HepG2 (cell line): ENCODE measurements around the gene TTC4. TPM values are rescaled to one million over a fixed set of nuclear protein-coding genes. Genes with fewer than 3 reads are reported as not detected.

Experiments used
- ATAC-seq: fragments of 200-7000 bp; cut with Tn5 transposase; 3 replicates; pipeline ENCODE4 v1.9.1; 2020; ENCODE audit warnings: mild to moderate bottlenecking, moderate library complexity
- BruUV-seq: library from RNA; stranded (reverse); fragments of 400-500 nt; replicated peaks from 2 replicates; lab custom pipeline; 2021; lab: Mats Ljungman, UMichigan
- CTCF ChIA-PET: fragments of 300-600 bp; formaldehyde crosslinking; extraction: SDS; loops from one replicate; lab custom pipeline; 2021; ENCODE audit warnings: low total read pairs, inconsistent platforms, low intra/inter-chr PET ratio; lab: Yijun Ruan, JAX
- POLR2A ChIA-PET: fragments of 350-600 bp; sonication (Branson Sonifier 250); formaldehyde crosslinking; loops from one replicate; lab custom pipeline; 2020; ENCODE audit warnings: antibody characterized with exemption, inconsistent platforms; lab: Yijun Ruan, JAX
- DNase-seq: peaks from one replicate; pipeline ENCODE4 v3.0.0-alpha.2; 2015; ENCODE audit warnings: low spot score
- FAIRE-seq: peaks from 3 replicates; lab custom pipeline; 2011; peaks lifted over from hg19 to GRCh38; lab: Jason Lieb, UNC
- H2AFZ ChIP-seq: one replicate; pipeline ENCODE4 v1.6.1; 2011; ENCODE audit warnings: low read length, inconsistent platforms
- H3K27ac ChIP-seq: fragments of 300-600 bp; 3 replicates; pipeline ENCODE4 v1.8.0; 2011; ENCODE audit warnings: mixed run types, mild to moderate bottlenecking, mixed read lengths, low read length, inconsistent platforms; ENCODE audit not compliant: insufficient read depth; ENCODE audit errors: extremely low read length
- H3K27me3 ChIP-seq, 2 experiments: fragments of 200-600 bp in 1 of 2; 2 replicates in 1 of 2; 3 replicates in 1 of 2; pipeline versions ENCODE4 v1.6.0 to v1.8.0; 2011; ENCODE audit warnings: low read length in 2 of 2, mild to moderate bottlenecking in 2 of 2, moderate library complexity in 2 of 2, inconsistent platforms in 1 of 2; ENCODE audit not compliant: insufficient read depth in 2 of 2, control insufficient read depth in 1 of 2
- H3K36me3 ChIP-seq, 2 experiments: fragments of 200-600 bp in 1 of 2; replicated peaks in 1 of 2; 2 replicates in 1 of 2; 3 replicates in 1 of 2; pipeline versions ENCODE4 v1.5.1 to v1.8.0; 2011; ENCODE audit warnings: low read length in 2 of 2, inconsistent platforms in 1 of 2; ENCODE audit not compliant: insufficient read depth in 2 of 2, control insufficient read depth in 1 of 2
- H3K4me1 ChIP-seq: 2 replicates; pipeline ENCODE4 v1.5.1; 2012; ENCODE audit warnings: low read length, inconsistent platforms; ENCODE audit not compliant: insufficient read depth
- H3K4me2 ChIP-seq: 2 replicates; pipeline ENCODE4 v1.6.0; 2011; ENCODE audit warnings: low read depth, low read length, inconsistent platforms
- H3K4me3 ChIP-seq, 3 experiments: fragments of 200-600 bp in 1 of 3; sonication (generic), shearing (Covaris generic) in 1 of 3; replicated peaks in 1 of 3; 2 replicates each; pipeline ENCODE4 v1.5.1; 2011 to 2016; ENCODE audit warnings: low read length in 3 of 3, inconsistent platforms in 2 of 3, low read depth in 2 of 3, mild to moderate bottlenecking in 2 of 3, control low read depth in 1 of 3, mixed read lengths in 1 of 3; ENCODE audit not compliant: insufficient read depth in 1 of 3
- H3K79me2 ChIP-seq: one replicate; pipeline ENCODE4 v1.6.1; 2011; ENCODE audit warnings: low read length, inconsistent platforms; ENCODE audit not compliant: insufficient read depth
- H3K9ac ChIP-seq: 2 replicates; pipeline ENCODE4 v1.6.0; 2011; ENCODE audit warnings: mild to moderate bottlenecking, low read depth, low read length, inconsistent platforms; ENCODE audit not compliant: insufficient read depth
- H3K9me3 ChIP-seq: 2 replicates; pipeline ENCODE4 v1.5.1; 2012; ENCODE audit warnings: mild to moderate bottlenecking, low read length
- H4K20me1 ChIP-seq: 2 replicates; pipeline ENCODE4 v1.6.0; 2011; ENCODE audit warnings: inconsistent platforms, mild to moderate bottlenecking, low read length, moderate library complexity; ENCODE audit not compliant: insufficient read depth
- EEA1 ChIP-seq: sonication (generic); formaldehyde crosslinking; IDR thresholded peaks from 2 replicates; pipeline ENCODE4 v1.5.1; 2020; ENCODE audit warnings: mild to moderate bottlenecking, missing genetic modification reagents, borderline replicate concordance
- GABPA ChIP-seq, 2 experiments: IDR thresholded peaks; 2 replicates each; pipeline ENCODE4 v1.6.1; 2011 to 2016; ENCODE audit warnings: low read depth in 2 of 2, low read length in 1 of 2, missing biosample characterization in 1 of 2, missing genetic modification characterization in 1 of 2
- GLI4 ChIP-seq: sonication (generic); formaldehyde crosslinking; IDR thresholded peaks from 2 replicates; pipeline ENCODE4 v1.5.1; 2020; ENCODE audit warnings: missing genetic modification reagents, mild to moderate bottlenecking, moderate library complexity, borderline replicate concordance
- KAT7 ChIP-seq: IDR thresholded peaks from 2 replicates; pipeline ENCODE4 v1.6.1; 2018; ENCODE audit warnings: borderline replicate concordance, missing compliant biosample characterization
- NFKBIZ ChIP-seq: IDR thresholded peaks from 2 replicates; pipeline ENCODE4 v1.6.1; 2018; ENCODE audit warnings: missing genetic modification reagents, missing compliant biosample characterization
- NONO ChIP-seq, 2 experiments: fragments of 450-650 bp in 1 of 2; sonication (generic) in 1 of 2; formaldehyde crosslinking in 1 of 2; IDR thresholded peaks in 1 of 2; conservative IDR thresholded peaks in 1 of 2; 2 replicates each; pipeline versions ENCODE4 v1.6.1 to v1.8.0; 2017 to 2022; ENCODE audit warnings: mild to moderate bottlenecking in 1 of 2, missing genetic modification reagents in 1 of 2, moderate library complexity in 1 of 2
- TRIM22 ChIP-seq: fragments of 450-650 bp; IDR thresholded peaks from 2 replicates; pipeline ENCODE4 v1.6.1; 2017
- TRIM24 ChIP-seq: sonication (generic); formaldehyde crosslinking; IDR thresholded peaks from 2 replicates; pipeline ENCODE4 v1.8.0; 2022; ENCODE audit warnings: mild to moderate bottlenecking, missing genetic modification reagents
- ZNF230 ChIP-seq: sonication (generic); formaldehyde crosslinking; IDR thresholded peaks from 2 replicates; pipeline ENCODE4 v1.4.0; 2020; ENCODE audit warnings: mild to moderate bottlenecking, missing genetic modification reagents
- ZNF550 ChIP-seq: sonication (generic); formaldehyde crosslinking; IDR thresholded peaks from 2 replicates; pipeline ENCODE4 v1.4.0; 2020; ENCODE audit warnings: mild to moderate bottlenecking, missing genetic modification reagents, borderline replicate concordance
- ZNF558 ChIP-seq: sonication (generic); formaldehyde crosslinking; IDR thresholded peaks from 2 replicates; pipeline ENCODE4 v1.9.0; 2022; ENCODE audit warnings: mild to moderate bottlenecking, missing genetic modification reagents, borderline replicate concordance
- ZNF569 ChIP-seq: sonication (generic); formaldehyde crosslinking; IDR thresholded peaks from 2 replicates; pipeline ENCODE4 v1.5.0; 2020; ENCODE audit warnings: mild to moderate bottlenecking, missing genetic modification reagents, moderate library complexity, borderline replicate concordance
- ZNF616 ChIP-seq: sonication (generic); formaldehyde crosslinking; IDR thresholded peaks from 2 replicates; pipeline ENCODE4 v1.5.0; 2020; ENCODE audit warnings: low read depth, mild to moderate bottlenecking, missing genetic modification reagents
- ZNF747 ChIP-seq: sonication (generic); formaldehyde crosslinking; IDR thresholded peaks from 2 replicates; pipeline ENCODE4 v1.8.1; 2023; ENCODE audit warnings: missing genetic modification reagents, mild to moderate bottlenecking, borderline replicate concordance
- ZSCAN31 ChIP-seq: sonication (generic); formaldehyde crosslinking; IDR thresholded peaks from 2 replicates; pipeline ENCODE4 v1.5.0; 2020; ENCODE audit warnings: low read depth, mild to moderate bottlenecking, missing genetic modification reagents
- WGBS: methylation state at CpG from one replicate; pipeline ENCODE4 v1.1.6; 2017; ENCODE audit warnings: low lambda C conversion rate; 5-methylcytosine and 5-hydroxymethylcytosine counted together
- in situ Hi-C: cut with HindIII; loops from 2 replicates; pipeline ENCODE4 v1.10.0; 2017; ENCODE audit warnings: low pct_unique_long_range_greater_than_20kb; ENCODE audit not compliant: extremely low pct_ligation_motif_present
- intact Hi-C: fragments of 100-400 bp; cut with micrococcal nuclease; formaldehyde crosslinking; loops from one replicate; pipeline ENCODE4 v1.10.0; 2022; ENCODE audit not compliant: unreplicated experiment
- polyA plus RNA-seq, 8 experiments: library from polyadenylated mRNA; depleted of rRNA in 3 of 8; stranded (reverse) in 7 of 8; unstranded in 1 of 8; fragments of >200 nt; fragmentation: Illumina TruSeq in 4 of 8; extraction: Trizol in 4 of 8; gene quantifications; 2 replicates each; pipeline versions ENCODE4 v1.2.1 to v1.2.3, GENCODE V29; 2011 to 2016; ENCODE audit warnings: low read depth in 4 of 8, missing spikeins in 1 of 8, mixed read lengths in 1 of 8; ENCODE audit not compliant: insufficient read depth in 1 of 8
- total RNA-seq, 5 experiments: library from RNA; depleted of rRNA; stranded (reverse); fragments of >200 nt; fragmentation: Illumina TruSeq; extraction: Trizol; gene quantifications; 2 replicates each; pipeline ENCODE4 v1.2.3, GENCODE V29; 2016; ENCODE audit warnings: low read depth in 1 of 5
- TF ChIP-seq, protein P1 (sequence below): sonication (generic); formaldehyde crosslinking; conservative IDR thresholded peaks from 2 replicates; pipeline ENCODE4 v1.8.1; 2023; ENCODE audit warnings: missing genetic modification reagents
- TF ChIP-seq, protein P2 (sequence below): sonication (generic); formaldehyde crosslinking; IDR thresholded peaks from 2 replicates; pipeline ENCODE4 v1.8.0; 2022; ENCODE audit warnings: mild to moderate bottlenecking, missing genetic modification reagents, borderline replicate concordance

TTC4 gene
- total and polyA plus RNA-seq, 2 of the 13 experiments (the other 11 are each of a cell fraction or from before 2014, with no cell fraction given) = 13.1 to 24.7 TPM

DNA sequence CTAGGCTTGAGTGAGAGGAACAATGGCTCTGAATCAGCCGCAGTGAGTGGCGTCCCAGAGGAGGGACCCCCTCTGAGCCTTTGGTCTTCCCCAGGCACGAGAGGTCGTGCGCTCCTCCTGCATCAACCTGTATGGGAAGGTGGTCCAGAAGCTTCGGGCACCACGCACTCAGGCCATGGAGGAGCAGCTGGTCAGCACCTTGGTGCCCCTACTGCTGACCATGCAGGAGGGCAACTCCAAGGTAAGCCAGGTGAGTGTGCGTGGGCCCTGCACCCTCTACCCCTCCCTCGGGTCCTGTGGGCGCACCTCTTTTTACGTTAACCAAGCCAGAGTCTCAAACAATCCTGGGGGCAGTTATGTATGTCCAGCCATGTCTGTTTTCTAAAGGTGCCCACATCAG is 13.7 kb upstream of the TTC4 start:
- POLR2A ChIA-PET = no interaction called here
- ATAC-seq = no peak
- peaks cover 0 to 16% of the 10 kb centered on the region in 2 experiments; a peak in 2 of 5 replicates for H3K27me3 ChIP-seq

More for the DNA sequence above, 13.7 kb upstream of the TTC4 start:
- no peaks in the 10 kb centered on the region for H4K20me1 ChIP-seq
- in situ Hi-C loops (no loop called here), intact Hi-C loops (no loop called here)
- WGBS = 19% methylated on average over 4 of the region's 11 CpGs
- no peaks in the 10 kb centered on the region for H3K36me3 ChIP-seq
- H2AFZ ChIP-seq = no peak overlapping the region
- no peaks in the 10 kb centered on the region for H3K4me1 ChIP-seq
- H3K4me2 ChIP-seq = no peak overlapping the region
- no TSS peak for BruUV-seq
- TF ChIP-seq TRIM24 (CRISPR knock-in tag) (no peak), NFKBIZ (CRISPR knock-in tag) (no peak), KAT7 (CRISPR knock-in tag) (no peak), GABPA (IDR thresholded peaks at IDR 0.05; ENCODE audit: low read depth, low read length) (no peak), GABPA (CRISPR knock-in tag; IDR thresholded peaks at IDR 0.05; ENCODE audit: low read depth) (no peak), TRIM22 (no peak), ZNF550 (CRISPR knock-in tag) (no peak), GLI4 (CRISPR knock-in tag) (no peak), ZNF616 (no peak), ZSCAN31 (no peak), NONO (IDR thresholded peaks at IDR 0.05) (no peak), NONO (CRISPR knock-in tag; conservative IDR thresholded peaks at IDR 0.05) (no peak), ZNF747 (CRISPR knock-in tag) (no peak), ZNF558 (CRISPR knock-in tag) (no peak), ZNF569 (CRISPR knock-in tag) (no peak), ZNF230 (CRISPR knock-in tag) (no peak), EEA1 (CRISPR knock-in tag) (no peak)
- TF ChIP-seq, protein P1, sequence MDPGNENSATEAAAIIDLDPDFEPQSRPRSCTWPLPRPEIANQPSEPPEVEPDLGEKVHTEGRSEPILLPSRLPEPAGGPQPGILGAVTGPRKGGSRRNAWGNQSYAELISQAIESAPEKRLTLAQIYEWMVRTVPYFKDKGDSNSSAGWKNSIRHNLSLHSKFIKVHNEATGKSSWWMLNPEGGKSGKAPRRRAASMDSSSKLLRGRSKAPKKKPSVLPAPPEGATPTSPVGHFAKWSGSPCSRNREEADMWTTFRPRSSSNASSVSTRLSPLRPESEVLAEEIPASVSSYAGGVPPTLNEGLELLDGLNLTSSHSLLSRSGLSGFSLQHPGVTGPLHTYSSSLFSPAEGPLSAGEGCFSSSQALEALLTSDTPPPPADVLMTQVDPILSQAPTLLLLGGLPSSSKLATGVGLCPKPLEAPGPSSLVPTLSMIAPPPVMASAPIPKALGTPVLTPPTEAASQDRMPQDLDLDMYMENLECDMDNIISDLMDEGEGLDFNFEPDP = no peak
- TF ChIP-seq, protein P2, sequence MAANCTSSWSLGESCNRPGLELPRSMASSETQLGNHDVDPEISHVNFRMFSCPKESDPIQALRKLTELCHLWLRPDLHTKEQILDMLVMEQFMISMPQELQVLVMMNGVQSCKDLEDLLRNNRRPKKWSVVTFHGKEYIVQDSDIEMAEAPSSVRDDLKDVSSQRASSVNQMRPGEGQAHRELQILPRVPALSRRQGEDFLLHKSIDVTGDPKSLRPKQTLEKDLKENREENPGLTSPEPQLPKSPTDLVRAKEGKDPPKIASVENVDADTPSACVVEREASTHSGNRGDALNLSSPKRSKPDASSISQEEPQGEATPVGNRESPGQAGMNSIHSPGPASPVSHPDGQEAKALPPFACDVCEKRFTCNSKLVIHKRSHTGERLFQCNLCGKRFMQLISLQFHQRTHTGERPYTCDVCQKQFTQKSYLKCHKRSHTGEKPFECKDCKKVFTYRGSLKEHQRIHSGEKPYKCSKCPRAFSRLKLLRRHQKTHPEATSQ (CRISPR knock-in tag) = no peak
- DNase-seq (no peak), FAIRE-seq (no peak)
- CTCF ChIA-PET = no interaction called here
- no peak overlapping the region for H3K4me3 ChIP-seq
- H3K79me2 ChIP-seq = no peaks in the 10 kb centered on the region
- no peak overlapping the region for H3K27ac ChIP-seq
- H3K9ac ChIP-seq = no peak overlapping the region
- no peaks in the 10 kb centered on the region for H3K9me3 ChIP-seq
